Type B pancreatic cell (in vitro differentiated cells): Measurements from ENCODE around the gene SETD4. TPM values are rescaled to one million over a fixed set of nuclear protein-coding genes. Genes with fewer than 3 reads are reported as not detected.

Source experiments
- DNase-seq: peaks from one replicate; pipeline ENCODE4 v3.0.0; 2021; ENCODE audit warnings: mixed read lengths; ENCODE audit not compliant: unreplicated experiment; ENCODE audit errors: extremely low spot score
- H3K27ac Mint-ChIP-seq: 2 replicates; pipeline ENCODE4 v1.8.0; 2021; ENCODE audit warnings: mild to moderate bottlenecking, mixed read lengths
- H3K27me3 Mint-ChIP-seq: 2 replicates; pipeline ENCODE4 v1.8.0; 2021; ENCODE audit warnings: mixed read lengths
- H3K36me3 Mint-ChIP-seq: 2 replicates; pipeline ENCODE4 v1.8.0; 2021; ENCODE audit warnings: mixed read lengths
- H3K4me1 Mint-ChIP-seq: one replicate; pipeline ENCODE4 v1.8.0; 2021; ENCODE audit warnings: mixed read lengths; ENCODE audit not compliant: unreplicated experiment
- H3K4me3 Mint-ChIP-seq: 2 replicates; pipeline ENCODE4 v1.8.0; 2021; ENCODE audit warnings: mild to moderate bottlenecking, mixed read lengths
- H3K9me3 Mint-ChIP-seq: 2 replicates; pipeline ENCODE4 v1.8.0; 2021; ENCODE audit warnings: mixed read lengths
- CTCF ChIP-seq: fragments of 200-600 bp; sonication (generic); conservative IDR thresholded peaks from 2 replicates; pipeline ENCODE4 v1.5.0; 2021; ENCODE audit warnings: antibody characterized with exemption, mild to moderate bottlenecking
- total RNA-seq: library from RNA; stranded (reverse); gene quantifications from 2 replicates; pipeline ENCODE4 v1.2.1, GENCODE V29; 2021; ENCODE audit warnings: low replicate concordance

SETD4 gene
- total RNA-seq, 1 donor from 2014 or later: 26.4 TPM

- peaks cover 6% of the 10 kb centered on the region for H3K27me3 Mint-ChIP-seq
- no peak overlapping the region for H3K27ac Mint-ChIP-seq
- H3K4me3 Mint-ChIP-seq: no peak overlapping the region
- DNase-seq: no peak
- peaks cover 7% of the 10 kb centered on the region for H3K9me3 Mint-ChIP-seq
- TF ChIP-seq CTCF: no peak
- peaks cover 6% of the 10 kb centered on the region for H3K4me1 Mint-ChIP-seq
- no peaks in the 10 kb centered on the region for H3K36me3 Mint-ChIP-seq
Measured at GRCh38 chr21:36096398-36097290, 36.3 kb upstream of the SETD4 start.

DNA sequence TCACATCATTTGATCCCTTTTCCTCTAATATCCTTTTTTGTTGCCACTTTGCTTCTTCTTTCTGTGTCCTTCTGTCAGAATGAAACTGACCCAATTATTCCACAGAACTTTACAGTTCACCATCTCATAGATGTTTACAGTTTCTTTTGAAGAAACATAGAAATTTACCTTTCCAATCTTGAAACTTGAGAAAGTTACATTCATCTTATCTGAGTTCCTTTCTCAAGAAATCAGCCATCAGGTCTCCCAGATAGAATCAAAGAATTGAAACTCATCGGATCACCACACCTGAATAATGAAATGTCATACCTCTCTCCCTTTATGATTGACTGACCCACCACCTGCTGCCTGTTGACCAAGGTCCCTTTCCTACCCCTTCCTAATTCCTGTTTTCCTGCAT is 33.2 kb upstream of the SETD4 start:
- H3K4me1 Mint-ChIP-seq: peaks cover 6% of the 10 kb centered on the region
- DNase-seq: no peak
- TF ChIP-seq CTCF: no peak
- H3K36me3 Mint-ChIP-seq: no peaks in the 10 kb centered on the region
- peaks cover 7% of the 10 kb centered on the region for H3K9me3 Mint-ChIP-seq
- H3K27me3 Mint-ChIP-seq: no peaks in the 10 kb centered on the region
- no peak overlapping the region for H3K27ac Mint-ChIP-seq
- no peak overlapping the region for H3K4me3 Mint-ChIP-seq

DNA sequence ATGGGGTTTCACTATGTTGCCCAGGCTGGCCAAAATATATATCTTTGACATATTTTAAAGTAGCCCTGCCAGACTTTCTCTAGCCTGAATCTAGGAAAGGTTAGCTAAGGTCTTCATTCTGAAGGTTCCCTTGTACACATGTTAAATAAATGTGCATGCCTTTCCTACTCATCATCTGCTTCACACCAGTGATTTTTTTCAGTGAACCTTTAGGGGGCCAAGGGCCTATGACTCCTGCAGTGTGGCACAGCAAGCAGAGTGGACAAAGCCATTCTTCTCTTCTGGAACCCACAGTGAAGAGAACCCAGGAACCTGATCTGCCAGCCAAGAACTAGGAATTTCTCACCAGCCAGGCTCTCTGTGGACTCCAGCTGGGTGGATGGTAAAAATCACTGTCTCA is 32.4 kb upstream of the SETD4 start:
- Mint-ChIP-seq H3K9me3 (peaks cover 7% of the 10 kb centered on the region), H3K27me3 (no peaks in the 10 kb centered on the region), H3K4me1 (peaks cover 6% of the 10 kb centered on the region), H3K4me3 (no peak overlapping the region), H3K27ac (no peak overlapping the region), H3K36me3 (no peaks in the 10 kb centered on the region)
- DNase-seq: no peak
- no peak for TF ChIP-seq CTCF

- DNase-seq: no peak
- no peak overlapping the region for H3K27ac Mint-ChIP-seq
- H3K27me3 Mint-ChIP-seq: no peaks in the 10 kb centered on the region
- peaks cover 7% of the 10 kb centered on the region for H3K9me3 Mint-ChIP-seq
- H3K4me3 Mint-ChIP-seq: no peak overlapping the region
- no peaks in the 10 kb centered on the region for H3K4me1 Mint-ChIP-seq
- TF ChIP-seq CTCF: no peak
- no peaks in the 10 kb centered on the region for H3K36me3 Mint-ChIP-seq
Measured at GRCh38 chr21:36089946-36090345, 29.6 kb upstream of the SETD4 start.

DNA sequence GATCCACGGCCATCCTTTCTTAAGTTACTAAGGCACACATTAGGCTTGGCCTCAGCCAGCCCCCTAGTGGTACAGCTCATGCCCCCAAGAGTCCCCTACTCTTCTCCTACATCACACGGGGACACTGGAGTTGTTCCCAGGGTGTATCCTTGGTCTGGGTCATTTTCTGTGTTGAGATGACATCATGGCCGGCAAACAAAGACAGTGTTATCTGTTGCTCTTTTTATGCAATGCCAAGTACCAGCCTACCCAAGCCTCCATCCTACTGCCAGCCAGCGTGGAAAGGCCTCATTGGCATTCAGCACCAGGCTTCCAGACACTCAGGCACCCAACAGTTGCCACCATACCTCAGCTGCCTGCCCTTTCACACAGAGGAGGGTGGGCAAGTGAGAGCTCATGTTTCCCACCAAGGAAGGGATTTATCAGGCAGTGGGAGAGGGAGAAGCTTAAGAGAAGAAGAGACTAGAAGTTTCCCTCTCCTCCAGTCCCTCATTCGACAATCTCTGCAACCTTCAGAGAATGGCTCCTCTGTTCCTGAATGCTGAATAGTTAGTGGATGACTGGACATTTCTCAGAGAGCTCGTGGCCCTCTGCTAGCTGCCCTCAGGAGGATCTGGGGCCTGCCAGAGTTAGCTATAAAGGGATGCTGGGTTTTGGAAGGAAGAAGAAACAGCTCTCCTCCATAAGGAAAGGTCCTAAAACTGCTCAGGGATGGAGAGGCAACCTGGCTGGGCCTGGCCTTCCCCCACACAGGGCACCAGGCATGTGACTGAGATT is 27.2 kb upstream of the SETD4 start:
- Mint-ChIP-seq H3K36me3 (no peaks in the 10 kb centered on the region), H3K4me1 (no peaks in the 10 kb centered on the region), H3K27me3 (no peaks in the 10 kb centered on the region), H3K9me3 (no peaks in the 10 kb centered on the region), H3K27ac (no peak overlapping the region), H3K4me3 (no peak overlapping the region)
- no peak for DNase-seq
- TF ChIP-seq CTCF: no peak
